Sigmoid colon (tissue), 7 donors: Measurements from ENCODE around the gene MYL5. TPM values are rescaled to one million over a fixed set of nuclear protein-coding genes. Genes with fewer than 3 reads are reported as not detected.

Experiments
- DNase-seq: peaks from one replicate; pipeline ENCODE4 v3.0.0-alpha.2; 2019
- H3K27ac ChIP-seq, 4 donors: fragments of 200-600 bp; sonication (generic); one replicate each; pipeline ENCODE4 v1.5.1; 2016 to 2019; ENCODE audit warnings: mild to moderate bottlenecking in 1 of 4
- H3K27me3 ChIP-seq, 3 donors: fragments of 200-600 bp; sonication (generic); one replicate each; pipeline ENCODE4 v1.5.1; 2019; ENCODE audit warnings: mild to moderate bottlenecking in 1 of 3
- H3K36me3 ChIP-seq, 4 donors: fragments of 200-600 bp; sonication (generic); one replicate each; pipeline ENCODE4 v1.5.1; 2016 to 2019
- H3K4me1 ChIP-seq, 4 donors: fragments of 200-600 bp; sonication (generic); one replicate each; pipeline ENCODE4 v1.5.1; 2017 to 2019
- H3K4me3 ChIP-seq, 4 donors: fragments of 200-600 bp; sonication (generic); one replicate each; pipeline ENCODE4 v1.5.1; 2017 to 2019; ENCODE audit warnings: mild to moderate bottlenecking in 2 of 4, moderate library complexity in 1 of 4
- H3K9me3 ChIP-seq, 4 donors: fragments of 200-600 bp in 3 of 4; sonication (generic) in 3 of 4; one replicate each; pipeline versions ENCODE4 v1.5.1 to v1.6.1; 2013 to 2019
- EP300 ChIP-seq, 4 donors: sonication (generic); formaldehyde crosslinking; IDR thresholded peaks; one replicate each; pipeline ENCODE4 v1.6.1; 2017; ENCODE audit warnings: antibody characterized with exemption in 4 of 4
- POLR2A ChIP-seq, 2 donors: fragments of 450-650 bp; IDR thresholded peaks; one replicate each; pipeline ENCODE4 v1.6.1; 2016; ENCODE audit warnings: antibody characterized with exemption in 2 of 2, mild to moderate bottlenecking in 2 of 2, moderate library complexity in 2 of 2
- POLR2AphosphoS5 ChIP-seq, 4 donors: sonication (generic); formaldehyde crosslinking; IDR thresholded peaks; one replicate each; pipeline ENCODE4 v1.6.1; 2017; ENCODE audit warnings: antibody characterized with exemption in 4 of 4
- WGBS, 2 donors: extraction: QIAGEN DNeasy Blood & Tissue Kit; methylation state at CpG; one replicate each; pipeline ENCODE4 v1.1.7; 2013; 5-methylcytosine and 5-hydroxymethylcytosine counted together
- intact Hi-C: fragments of 100-400 bp; cut with DNase I; formaldehyde crosslinking; loops from one replicate; pipeline ENCODE4 v1.15.1; 2023
- polyA plus RNA-seq, 3 donors: library from polyadenylated mRNA; stranded (reverse); fragments of 200-250 nt; gene quantifications; one replicate each; pipeline ENCODE4 v1.2.3, GENCODE V29; 2013
- total RNA-seq, 4 donors: library from RNA; depleted of rRNA; stranded (reverse); fragments of >200 nt; gene quantifications; one replicate each; pipeline ENCODE4 v1.1.0, GENCODE V29; 2016
- TF ChIP-seq, protein P1 (sequence below), 4 experiments: fragments of 450-650 bp in 3 of 4; fragments of 200-600 bp in 1 of 4; IDR thresholded peaks; one replicate each; pipeline ENCODE4 v1.5.1; 2016 to 2019; ENCODE audit warnings: antibody characterized with exemption in 4 of 4, mild to moderate bottlenecking in 3 of 4, moderate library complexity in 2 of 4
- donor health status: healthy with polysubstance abuse.
- donor health status: Bipolar disorder and iron deficiency.
- donor health status: healthy.

The MYL5 gene
- total and polyA plus RNA-seq, 7 donors = 5.7 to 29.7 (median 11.7) TPM

DNA sequence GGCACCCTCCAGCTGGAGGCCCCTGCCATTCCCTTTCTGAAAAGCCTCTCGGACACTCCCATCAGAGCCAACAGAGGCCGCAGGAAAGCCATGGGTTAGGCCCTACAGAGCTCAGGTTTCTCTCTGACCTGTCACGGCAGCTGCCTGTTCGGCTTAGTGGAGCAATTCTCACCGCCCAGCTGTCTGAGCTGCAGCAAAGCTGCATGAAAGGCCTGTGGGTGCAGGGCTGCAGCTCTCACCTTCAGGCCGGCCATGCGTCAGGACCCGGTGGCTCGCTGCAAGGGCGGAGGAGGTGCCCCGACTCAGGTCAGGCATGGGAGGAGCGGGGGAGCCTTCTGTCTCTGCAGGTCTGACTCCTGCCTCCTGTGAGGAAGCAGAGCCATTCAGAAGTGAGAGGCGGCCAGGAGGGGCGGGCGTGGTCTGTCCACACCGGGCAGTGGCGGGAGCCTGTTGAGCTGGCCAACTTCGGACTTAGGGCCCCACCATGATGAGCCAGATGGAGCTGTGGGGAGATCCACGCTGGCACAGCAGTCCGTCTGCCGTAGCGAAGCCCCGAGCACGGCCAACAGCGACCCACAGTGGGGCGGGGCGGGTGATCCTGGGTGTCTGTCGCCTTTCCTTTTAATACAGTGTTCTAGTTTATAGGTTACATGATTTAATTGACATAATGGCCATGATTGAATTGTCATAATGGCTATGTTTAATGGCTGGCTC, 25.6 kb upstream of the MYL5 start:
- TF ChIP-seq POLR2A (IDR thresholded peaks at IDR 0.05) = no peak
- no peak for TF ChIP-seq POLR2AphosphoS5 (IDR thresholded peaks at IDR 0.05)
- DNase-seq = no peak
- no peak overlapping the region for H3K4me3 ChIP-seq
- H3K27ac ChIP-seq = no peak overlapping the region
- no peaks in the 10 kb centered on the region for H3K36me3 ChIP-seq
- H3K9me3 ChIP-seq = peaks cover 0 to 2% (median 0%) of the 10 kb centered on the region in 4 donors
- WGBS, 2 donors = 74 to 83% methylated on average over 28 of the region's 28 CpGs
- no peaks in the 10 kb centered on the region for H3K4me1 ChIP-seq
- intact Hi-C loops = no loop called here
- H3K27me3 ChIP-seq = peaks cover 0 to 53% (median 30%) of the 10 kb centered on the region in 3 donors

- intact Hi-C loops = no loop called here
- DNase-seq = no peak
- H3K27me3 ChIP-seq = peaks cover 0 to 53% (median 30%) of the 10 kb centered on the region in 3 donors
These were observed 25.1 kb upstream of the MYL5 start for GRCh38 chr4:649293-649625.

DNA sequence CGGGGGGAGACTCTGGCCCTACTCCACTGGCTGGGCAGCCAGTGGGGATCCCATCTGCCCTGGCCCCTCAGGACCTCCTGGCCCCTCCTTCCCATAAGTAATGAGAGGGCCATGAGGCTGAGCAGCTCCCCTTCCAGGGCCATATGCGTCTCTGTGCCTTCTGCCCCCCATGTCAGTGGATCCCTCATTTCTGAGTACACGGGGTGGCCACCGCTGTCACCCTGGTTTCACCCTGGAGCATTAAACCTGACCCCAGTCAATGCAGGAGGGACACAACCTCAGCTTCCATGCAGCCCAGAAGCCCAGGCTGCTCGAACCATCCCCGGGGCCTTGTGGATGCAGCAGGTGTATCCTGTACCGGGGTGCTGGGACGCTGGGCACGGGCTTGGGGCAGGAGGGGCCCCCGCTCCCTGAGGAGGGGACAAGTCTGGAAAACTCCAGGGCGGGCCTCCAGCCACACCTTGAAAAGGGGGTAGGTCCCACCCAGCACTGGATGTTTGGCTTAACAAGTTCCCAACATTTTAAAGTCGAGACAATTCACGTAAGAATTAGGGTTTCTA, 24.5 kb upstream of the MYL5 start:
- Histone ChIP-seq H3K4me1 (no peaks in the 10 kb centered on the region), H3K36me3 (no peaks in the 10 kb centered on the region), H3K4me3 (no peak overlapping the region), H3K27me3 (peaks cover 0 to 54% (median 30%) of the 10 kb centered on the region in 3 donors), H3K27ac (no peak overlapping the region), H3K9me3 (no peaks in the 10 kb centered on the region)
- WGBS, 2 donors = 89 to 92% methylated on average over 13 of the region's 13 CpGs
- TF ChIP-seq POLR2AphosphoS5 (IDR thresholded peaks at IDR 0.05) (no peak), EP300 (IDR thresholded peaks at IDR 0.05) (no peak), POLR2A (IDR thresholded peaks at IDR 0.05) (no peak)
- no peak for DNase-seq
- intact Hi-C loops = no loop called here

More at GRCh38 chr4:649293-649625, 25.1 kb upstream of the MYL5 start:
- WGBS, 2 donors = 89 to 92% methylated on average over 7 of the region's 7 CpGs
- Histone ChIP-seq H3K9me3 (no peaks in the 10 kb centered on the region), H3K27ac (no peak overlapping the region), H3K36me3 (no peaks in the 10 kb centered on the region), H3K4me1 (no peaks in the 10 kb centered on the region), H3K4me3 (no peak overlapping the region)
- TF ChIP-seq EP300 (IDR thresholded peaks at IDR 0.05) (no peak), POLR2AphosphoS5 (IDR thresholded peaks at IDR 0.05) (no peak), POLR2A (IDR thresholded peaks at IDR 0.05) (no peak)
- TF ChIP-seq, protein P1, sequence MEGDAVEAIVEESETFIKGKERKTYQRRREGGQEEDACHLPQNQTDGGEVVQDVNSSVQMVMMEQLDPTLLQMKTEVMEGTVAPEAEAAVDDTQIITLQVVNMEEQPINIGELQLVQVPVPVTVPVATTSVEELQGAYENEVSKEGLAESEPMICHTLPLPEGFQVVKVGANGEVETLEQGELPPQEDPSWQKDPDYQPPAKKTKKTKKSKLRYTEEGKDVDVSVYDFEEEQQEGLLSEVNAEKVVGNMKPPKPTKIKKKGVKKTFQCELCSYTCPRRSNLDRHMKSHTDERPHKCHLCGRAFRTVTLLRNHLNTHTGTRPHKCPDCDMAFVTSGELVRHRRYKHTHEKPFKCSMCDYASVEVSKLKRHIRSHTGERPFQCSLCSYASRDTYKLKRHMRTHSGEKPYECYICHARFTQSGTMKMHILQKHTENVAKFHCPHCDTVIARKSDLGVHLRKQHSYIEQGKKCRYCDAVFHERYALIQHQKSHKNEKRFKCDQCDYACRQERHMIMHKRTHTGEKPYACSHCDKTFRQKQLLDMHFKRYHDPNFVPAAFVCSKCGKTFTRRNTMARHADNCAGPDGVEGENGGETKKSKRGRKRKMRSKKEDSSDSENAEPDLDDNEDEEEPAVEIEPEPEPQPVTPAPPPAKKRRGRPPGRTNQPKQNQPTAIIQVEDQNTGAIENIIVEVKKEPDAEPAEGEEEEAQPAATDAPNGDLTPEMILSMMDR (IDR thresholded peaks at IDR 0.05) = no peak

DNA sequence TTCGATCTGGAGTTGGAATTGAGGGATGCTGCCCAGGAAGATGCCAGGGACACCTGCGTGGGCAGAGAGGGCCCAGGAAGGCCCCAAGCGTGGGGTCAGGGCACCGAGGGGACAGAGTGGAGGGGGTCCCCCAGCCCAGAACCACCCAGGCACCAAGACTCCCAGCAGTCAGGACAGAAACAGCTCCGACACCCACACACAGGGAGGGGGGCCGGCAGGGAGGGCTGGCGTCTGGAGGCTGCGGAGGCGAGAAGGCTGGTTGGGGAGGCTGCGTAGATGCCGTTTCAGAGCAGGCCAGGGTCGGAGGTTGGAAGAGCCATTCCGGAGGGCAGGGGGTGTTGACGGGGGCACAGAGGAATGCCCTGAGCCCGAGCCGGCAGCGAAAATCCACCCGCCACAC, 23.9 kb upstream of the MYL5 start:
- 74 to 80% methylated on average over 18 of the region's 18 CpGs for WGBS, 2 donors
- H3K4me3 ChIP-seq = no peak overlapping the region

DNA sequence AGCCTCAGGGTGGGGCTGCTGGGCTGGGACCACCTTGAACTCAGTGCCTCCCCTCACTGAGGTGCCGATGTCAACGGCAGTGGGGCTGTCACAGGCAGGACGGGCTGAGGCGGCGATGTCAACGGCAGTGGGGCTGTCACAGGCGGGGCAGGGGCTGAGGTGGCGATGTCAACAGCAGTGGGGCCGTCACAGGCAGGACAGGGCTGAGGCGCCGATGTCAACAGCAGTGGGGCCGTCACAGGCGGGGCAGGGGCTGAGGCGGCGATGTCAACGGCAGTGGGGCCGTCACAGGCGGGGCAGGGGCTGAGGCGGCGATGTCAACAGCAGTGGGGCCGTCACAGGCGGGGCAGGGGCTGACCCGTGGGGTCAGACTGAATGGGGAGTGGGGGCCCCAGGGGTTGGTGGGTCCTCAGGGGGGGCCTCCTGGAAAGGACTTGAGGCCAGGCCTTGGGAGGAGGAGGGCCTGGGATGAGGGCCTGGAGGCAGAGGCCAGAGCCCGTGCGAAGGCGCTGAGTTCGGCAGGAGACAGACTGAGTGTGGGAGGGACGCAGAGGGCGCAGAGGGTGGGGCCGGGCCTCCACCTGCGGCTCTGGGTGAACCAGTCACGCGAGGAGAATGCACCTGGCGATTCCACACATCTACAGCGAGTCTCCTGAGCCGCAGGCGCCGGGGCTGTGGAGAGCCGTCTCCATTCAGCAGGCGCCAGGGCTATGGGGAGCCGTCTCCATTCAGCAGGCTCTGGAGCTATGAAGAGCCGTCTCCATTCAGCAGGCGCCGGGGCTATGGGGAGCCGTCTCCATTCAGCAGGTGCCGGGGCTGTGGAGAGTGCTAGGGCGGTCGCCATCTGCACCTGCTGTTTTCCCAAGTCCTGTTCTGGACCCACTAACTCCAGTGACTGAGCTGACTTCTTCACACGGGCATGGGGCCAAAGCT, 23.1 kb upstream of the MYL5 start:
- 11 to 40% methylated on average over 49 of the region's 49 CpGs for WGBS, 2 donors
- no peak overlapping the region for H3K27ac ChIP-seq
- peaks cover 0 to 59% (median 30%) of the 10 kb centered on the region in 3 donors for H3K27me3 ChIP-seq
- intact Hi-C loops = no loop called here
- no peak overlapping the region for H3K4me3 ChIP-seq
- no peak for DNase-seq
- H3K9me3 ChIP-seq = no peaks in the 10 kb centered on the region
- TF ChIP-seq, protein P1 (IDR thresholded peaks at IDR 0.05) = no peak
- H3K4me1 ChIP-seq = no peaks in the 10 kb centered on the region
- no peaks in the 10 kb centered on the region for H3K36me3 ChIP-seq

More for the DNA sequence above, 23.9 kb upstream of the MYL5 start:
- intact Hi-C loops = no loop called here
- TF ChIP-seq EP300 (IDR thresholded peaks at IDR 0.05) (no peak), POLR2AphosphoS5 (IDR thresholded peaks at IDR 0.05) (no peak), POLR2A (IDR thresholded peaks at IDR 0.05) (no peak)
- TF ChIP-seq, protein P1 (IDR thresholded peaks at IDR 0.05) = no peak
- Histone ChIP-seq H3K4me1 (no peaks in the 10 kb centered on the region), H3K27me3 (peaks cover 0 to 59% (median 30%) of the 10 kb centered on the region in 3 donors), H3K9me3 (no peaks in the 10 kb centered on the region), H3K36me3 (no peaks in the 10 kb centered on the region), H3K27ac (no peak overlapping the region)
- no peak for DNase-seq
